SK-N-SH treated with all-trans-retinoic acid at 6 μM for 48 hours (cell line): ENCODE measurements around the gene TBCA.

Experiments used
- ATAC-seq: fragments of 200-7000 bp; cut with Tn5 transposase; 3 replicates; pipeline ENCODE4 v1.9.1; 2020; ENCODE audit warnings: mild to moderate bottlenecking, moderate library complexity
- ARNTL ChIP-seq: fragments of 450-650 bp; formaldehyde crosslinking; IDR thresholded peaks from 2 replicates; pipeline ENCODE4 v1.5.0; 2020; ENCODE audit warnings: low read depth, mild to moderate bottlenecking, moderate library complexity, borderline replicate concordance
- BACH2 ChIP-seq: fragments of 250-450 bp; sonication (Bioruptor Pico); IDR thresholded peaks from 2 replicates; pipeline ENCODE4 v1.9.0; 2021; ENCODE audit warnings: mild to moderate bottlenecking, borderline replicate concordance
- CSDC2 ChIP-seq: fragments of 250-450 bp; sonication (Bioruptor Pico); IDR thresholded peaks from 2 replicates; pipeline ENCODE4 v1.5.0; 2020; ENCODE audit warnings: mild to moderate bottlenecking, moderate library complexity
- ESRRG ChIP-seq: fragments of 250-450 bp; sonication (Bioruptor Pico); IDR thresholded peaks from 2 replicates; pipeline ENCODE4 v1.6.1; 2021; ENCODE audit warnings: mild to moderate bottlenecking
- GLIS3 ChIP-seq: fragments of 250-450 bp; sonication (Bioruptor Pico); IDR thresholded peaks from 2 replicates; pipeline ENCODE4 v1.5.0; 2020; ENCODE audit warnings: mild to moderate bottlenecking, moderate library complexity
- ISL1 ChIP-seq: fragments of 250-450 bp; sonication (Bioruptor Pico); IDR thresholded peaks from 2 replicates; pipeline ENCODE4 v2.1.2; 2022; ENCODE audit warnings: mild to moderate bottlenecking, moderate library complexity
- OSR1 ChIP-seq: fragments of 250-450 bp; sonication (Bioruptor Pico); IDR thresholded peaks from 2 replicates; pipeline ENCODE4 v1.8.0; 2022; ENCODE audit warnings: moderate library complexity, mild to moderate bottlenecking, inconsistent platforms
- POU6F1 ChIP-seq: fragments of 250-450 bp; sonication (Bioruptor Pico); IDR thresholded peaks from 2 replicates; pipeline ENCODE4 v1.8.0; 2021; ENCODE audit warnings: low read depth, mild to moderate bottlenecking, moderate library complexity, borderline replicate concordance
- PPARA ChIP-seq: fragments of 250-450 bp; sonication (Bioruptor Pico); IDR thresholded peaks from 2 replicates; pipeline ENCODE4 v1.5.0; 2020; ENCODE audit warnings: mild to moderate bottlenecking, borderline replicate concordance
- RARB ChIP-seq: fragments of 250-450 bp; sonication (Bioruptor Pico); IDR thresholded peaks from 2 replicates; pipeline ENCODE4 v1.8.0; 2021; ENCODE audit warnings: mild to moderate bottlenecking, moderate library complexity
- SNAI2 ChIP-seq: fragments of 250-450 bp; sonication (Bioruptor Pico); IDR thresholded peaks from 2 replicates; pipeline ENCODE4 v1.5.0; 2020; ENCODE audit warnings: mild to moderate bottlenecking, moderate library complexity
- TCF4 ChIP-seq: fragments of 250-450 bp; sonication (Bioruptor Pico); IDR thresholded peaks from 2 replicates; pipeline ENCODE4 v1.8.0; 2021; ENCODE audit warnings: mild to moderate bottlenecking, moderate library complexity, borderline replicate concordance
- ZC3H10 ChIP-seq: fragments of 250-450 bp; sonication (Bioruptor Pico); IDR thresholded peaks from 2 replicates; pipeline ENCODE4 v1.5.1; 2021; ENCODE audit warnings: mild to moderate bottlenecking, moderate library complexity
- ZFP3 ChIP-seq: fragments of 250-450 bp; sonication (Bioruptor Pico); IDR thresholded peaks from 2 replicates; pipeline ENCODE4 v1.5.0; 2020; ENCODE audit warnings: mild to moderate bottlenecking, moderate library complexity
- ZFP30 ChIP-seq: fragments of 450-650 bp; formaldehyde crosslinking; IDR thresholded peaks from 2 replicates; pipeline ENCODE4 v1.5.0; 2022; ENCODE audit warnings: mild to moderate bottlenecking, moderate library complexity
- ZNF70 ChIP-seq: fragments of 450-650 bp; formaldehyde crosslinking; IDR thresholded peaks from 2 replicates; pipeline ENCODE4 v1.5.0; 2020; ENCODE audit warnings: mild to moderate bottlenecking, moderate library complexity
- TF ChIP-seq, protein P1 (sequence below): fragments of 250-450 bp; sonication (Bioruptor Pico); IDR thresholded peaks from 2 replicates; pipeline ENCODE4 v1.8.0; 2020; ENCODE audit warnings: mild to moderate bottlenecking, moderate library complexity, borderline replicate concordance
- TF ChIP-seq, protein P2 (sequence below): fragments of 250-450 bp; sonication (Bioruptor Pico); IDR thresholded peaks from 2 replicates; pipeline ENCODE4 v1.5.1; 2020; ENCODE audit warnings: low read depth, mild to moderate bottlenecking, moderate library complexity
- TF ChIP-seq, protein P3 (sequence below): fragments of 250-450 bp; sonication (Bioruptor Pico); IDR thresholded peaks from 2 replicates; pipeline ENCODE4 v1.5.1; 2021; ENCODE audit warnings: mild to moderate bottlenecking, moderate library complexity
- TF ChIP-seq, protein P4 (sequence below): fragments of 250-450 bp; sonication (Bioruptor Pico); IDR thresholded peaks from 2 replicates; pipeline ENCODE4 v1.5.0; 2020; ENCODE audit warnings: mild to moderate bottlenecking, moderate library complexity

TBCA gene

DNA sequence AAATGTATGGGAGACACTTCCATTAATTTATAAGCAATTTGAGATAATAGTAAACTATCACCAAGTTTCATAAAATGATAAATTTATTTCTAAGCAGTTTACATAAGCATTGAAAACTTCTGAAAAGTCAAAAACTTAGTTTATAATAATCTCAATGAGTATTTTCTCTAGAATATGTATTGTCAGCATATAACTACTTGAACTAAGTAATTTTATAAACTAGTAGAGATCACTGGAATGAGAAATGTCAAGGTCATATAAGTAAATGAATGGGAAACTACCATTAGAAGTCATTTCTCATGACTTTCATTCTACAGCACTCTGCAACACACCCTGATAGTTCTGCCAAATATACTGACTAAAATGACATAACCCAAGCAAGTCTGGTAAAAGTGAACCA lies 3.4 kb downstream of the TBCA start:
- ATAC-seq: no peak
- TF ChIP-seq, protein P1, sequence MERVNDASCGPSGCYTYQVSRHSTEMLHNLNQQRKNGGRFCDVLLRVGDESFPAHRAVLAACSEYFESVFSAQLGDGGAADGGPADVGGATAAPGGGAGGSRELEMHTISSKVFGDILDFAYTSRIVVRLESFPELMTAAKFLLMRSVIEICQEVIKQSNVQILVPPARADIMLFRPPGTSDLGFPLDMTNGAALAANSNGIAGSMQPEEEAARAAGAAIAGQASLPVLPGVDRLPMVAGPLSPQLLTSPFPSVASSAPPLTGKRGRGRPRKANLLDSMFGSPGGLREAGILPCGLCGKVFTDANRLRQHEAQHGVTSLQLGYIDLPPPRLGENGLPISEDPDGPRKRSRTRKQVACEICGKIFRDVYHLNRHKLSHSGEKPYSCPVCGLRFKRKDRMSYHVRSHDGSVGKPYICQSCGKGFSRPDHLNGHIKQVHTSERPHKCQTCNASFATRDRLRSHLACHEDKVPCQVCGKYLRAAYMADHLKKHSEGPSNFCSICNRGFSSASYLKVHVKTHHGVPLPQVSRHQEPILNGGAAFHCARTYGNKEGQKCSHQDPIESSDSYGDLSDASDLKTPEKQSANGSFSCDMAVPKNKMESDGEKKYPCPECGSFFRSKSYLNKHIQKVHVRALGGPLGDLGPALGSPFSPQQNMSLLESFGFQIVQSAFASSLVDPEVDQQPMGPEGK (CRISPR knock-in tag): no peak
- TF ChIP-seq BACH2 (CRISPR knock-in tag): no peak
- no peak for TF ChIP-seq POU6F1 (CRISPR knock-in tag)
- TF ChIP-seq ISL1: no peak
- TF ChIP-seq ZC3H10: no peak
- TF ChIP-seq ESRRG (CRISPR knock-in tag): no peak
- TF ChIP-seq SNAI2 (CRISPR knock-in tag): no peak
- TF ChIP-seq ZNF70: no peak
- TF ChIP-seq, protein P2, sequence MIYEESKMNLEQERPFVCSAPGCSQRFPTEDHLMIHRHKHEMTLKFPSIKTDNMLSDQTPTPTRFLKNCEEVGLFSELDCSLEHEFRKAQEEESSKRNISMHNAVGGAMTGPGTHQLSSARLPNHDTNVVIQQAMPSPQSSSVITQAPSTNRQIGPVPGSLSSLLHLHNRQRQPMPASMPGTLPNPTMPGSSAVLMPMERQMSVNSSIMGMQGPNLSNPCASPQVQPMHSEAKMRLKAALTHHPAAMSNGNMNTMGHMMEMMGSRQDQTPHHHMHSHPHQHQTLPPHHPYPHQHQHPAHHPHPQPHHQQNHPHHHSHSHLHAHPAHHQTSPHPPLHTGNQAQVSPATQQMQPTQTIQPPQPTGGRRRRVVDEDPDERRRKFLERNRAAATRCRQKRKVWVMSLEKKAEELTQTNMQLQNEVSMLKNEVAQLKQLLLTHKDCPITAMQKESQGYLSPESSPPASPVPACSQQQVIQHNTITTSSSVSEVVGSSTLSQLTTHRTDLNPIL (CRISPR knock-in tag): no peak
- no peak for TF ChIP-seq OSR1
- TF ChIP-seq TCF4 (CRISPR knock-in tag): no peak
- TF ChIP-seq ARNTL: no peak
- TF ChIP-seq ZFP3 (CRISPR knock-in tag): no peak
- TF ChIP-seq ZFP30 (CRISPR knock-in tag): no peak
- TF ChIP-seq, protein P3, sequence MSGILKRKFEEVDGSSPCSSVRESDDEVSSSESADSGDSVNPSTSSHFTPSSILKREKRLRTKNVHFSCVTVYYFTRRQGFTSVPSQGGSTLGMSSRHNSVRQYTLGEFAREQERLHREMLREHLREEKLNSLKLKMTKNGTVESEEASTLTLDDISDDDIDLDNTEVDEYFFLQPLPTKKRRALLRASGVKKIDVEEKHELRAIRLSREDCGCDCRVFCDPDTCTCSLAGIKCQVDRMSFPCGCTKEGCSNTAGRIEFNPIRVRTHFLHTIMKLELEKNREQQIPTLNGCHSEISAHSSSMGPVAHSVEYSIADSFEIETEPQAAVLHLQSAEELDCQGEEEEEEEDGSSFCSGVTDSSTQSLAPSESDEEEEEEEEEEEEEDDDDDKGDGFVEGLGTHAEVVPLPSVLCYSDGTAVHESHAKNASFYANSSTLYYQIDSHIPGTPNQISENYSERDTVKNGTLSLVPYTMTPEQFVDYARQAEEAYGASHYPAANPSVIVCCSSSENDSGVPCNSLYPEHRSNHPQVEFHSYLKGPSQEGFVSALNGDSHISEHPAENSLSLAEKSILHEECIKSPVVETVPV (CRISPR knock-in tag): no peak
- TF ChIP-seq, protein P4, sequence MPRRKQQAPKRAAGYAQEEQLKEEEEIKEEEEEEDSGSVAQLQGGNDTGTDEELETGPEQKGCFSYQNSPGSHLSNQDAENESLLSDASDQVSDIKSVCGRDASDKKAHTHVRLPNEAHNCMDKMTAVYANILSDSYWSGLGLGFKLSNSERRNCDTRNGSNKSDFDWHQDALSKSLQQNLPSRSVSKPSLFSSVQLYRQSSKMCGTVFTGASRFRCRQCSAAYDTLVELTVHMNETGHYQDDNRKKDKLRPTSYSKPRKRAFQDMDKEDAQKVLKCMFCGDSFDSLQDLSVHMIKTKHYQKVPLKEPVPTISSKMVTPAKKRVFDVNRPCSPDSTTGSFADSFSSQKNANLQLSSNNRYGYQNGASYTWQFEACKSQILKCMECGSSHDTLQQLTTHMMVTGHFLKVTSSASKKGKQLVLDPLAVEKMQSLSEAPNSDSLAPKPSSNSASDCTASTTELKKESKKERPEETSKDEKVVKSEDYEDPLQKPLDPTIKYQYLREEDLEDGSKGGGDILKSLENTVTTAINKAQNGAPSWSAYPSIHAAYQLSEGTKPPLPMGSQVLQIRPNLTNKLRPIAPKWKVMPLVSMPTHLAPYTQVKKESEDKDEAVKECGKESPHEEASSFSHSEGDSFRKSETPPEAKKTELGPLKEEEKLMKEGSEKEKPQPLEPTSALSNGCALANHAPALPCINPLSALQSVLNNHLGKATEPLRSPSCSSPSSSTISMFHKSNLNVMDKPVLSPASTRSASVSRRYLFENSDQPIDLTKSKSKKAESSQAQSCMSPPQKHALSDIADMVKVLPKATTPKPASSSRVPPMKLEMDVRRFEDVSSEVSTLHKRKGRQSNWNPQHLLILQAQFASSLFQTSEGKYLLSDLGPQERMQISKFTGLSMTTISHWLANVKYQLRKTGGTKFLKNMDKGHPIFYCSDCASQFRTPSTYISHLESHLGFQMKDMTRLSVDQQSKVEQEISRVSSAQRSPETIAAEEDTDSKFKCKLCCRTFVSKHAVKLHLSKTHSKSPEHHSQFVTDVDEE (CRISPR knock-in tag): no peak
- TF ChIP-seq RARB (CRISPR knock-in tag): no peak
- TF ChIP-seq CSDC2 (CRISPR knock-in tag): no peak
- TF ChIP-seq, all 23 proteins: peak for 0

GRCh38 chr5:77771452-77771851 lies 4.7 kb downstream of the TBCA start:
- TF ChIP-seq, protein P1 (CRISPR knock-in tag): no peak
- TF ChIP-seq ZNF70 (no peak), ZFP3 (CRISPR knock-in tag) (no peak), POU6F1 (CRISPR knock-in tag) (no peak), GLIS3 (CRISPR knock-in tag) (no peak), ZFP30 (CRISPR knock-in tag) (no peak), SNAI2 (CRISPR knock-in tag) (no peak), PPARA (no peak)
- TF ChIP-seq, all 23 proteins: peak for 0
- ATAC-seq: no peak
